ENCODE data around the gene ELMO1.

ELMO1 gene

GRCh38 chr7:37405603-37406122, 43.0 kb downstream of the ELMO1 start:
- no peak for DNase-seq

GRCh38 chr7:37405128-37405527, 43.5 kb downstream of the ELMO1 start:
- DNase-seq, result no peak

GRCh38 chr7:37399876-37400421, 48.7 kb downstream of the ELMO1 start:
- no peak for DNase-seq

GRCh38 chr7:37398403-37398802, 50.3 kb downstream of the ELMO1 start:
- no peak for DNase-seq

GRCh38 chr7:37395618-37396259, 52.9 kb downstream of the ELMO1 start:
- no peak for DNase-seq

- DNase-seq, result no peak
Measured at GRCh38 chr7:37394158-37394557, 54.5 kb downstream of the ELMO1 start.

- DNase-seq, result no peak
Measured at GRCh38 chr7:37393476-37393875, 55.2 kb downstream of the ELMO1 start.

GRCh38 chr7:37392673-37393017, 56.0 kb downstream of the ELMO1 start:
- DNase-seq, result no peak

GRCh38 chr7:37391791-37392672, 56.6 kb downstream of the ELMO1 start:
- no peak for DNase-seq

- DNase-seq, result no peak
Measured at GRCh38 chr7:37390114-37390513, 58.5 kb downstream of the ELMO1 start.

GRCh38 chr7:37388811-37389210, 59.9 kb downstream of the ELMO1 start:
- no peak for DNase-seq

GRCh38 chr7:37385787-37386186, 62.9 kb downstream of the ELMO1 start:
- DNase-seq, result no peak

GRCh38 chr7:37382546-37383088, 66.0 kb downstream of the ELMO1 start:
- no peak for DNase-seq

GRCh38 chr7:37380831-37381230, 67.8 kb downstream of the ELMO1 start:
- DNase-seq, result no peak

GRCh38 chr7:37379546-37380277, 69.0 kb downstream of the ELMO1 start:
- no peak for DNase-seq

- DNase-seq, result no peak
Measured at GRCh38 chr7:37377231-37377630, 71.4 kb downstream of the ELMO1 start.

- DNase-seq, result no peak
Measured at GRCh38 chr7:37376386-37376785, 72.3 kb downstream of the ELMO1 start.

GRCh38 chr7:37372750-37373149, 75.9 kb downstream of the ELMO1 start:
- DNase-seq, result no peak

- no peak for DNase-seq
Measured at GRCh38 chr7:37371755-37372154, 76.9 kb downstream of the ELMO1 start.

GRCh38 chr7:37369906-37370305, 78.8 kb downstream of the ELMO1 start:
- DNase-seq, result no peak

- no peak for DNase-seq
Measured at GRCh38 chr7:37368540-37368939, 80.1 kb downstream of the ELMO1 start.

- no peak for DNase-seq
Measured at GRCh38 chr7:37367010-37367409, 81.7 kb downstream of the ELMO1 start.

- DNase-seq, result no peak
Measured at GRCh38 chr7:37366445-37366844, 82.2 kb downstream of the ELMO1 start.

All from activated CD4-positive, CD25-positive, alpha-beta regulatory T cell treated with anti-CD3 and anti-CD28 coated beads, Interleukin-2, amount 50 U/mL, for 72 hours (primary cell).